Parathyroid adenoma (tissue), 2 donors: Measurements from ENCODE around the gene TUSC2.

Experiments used
- H2AFZ ChIP-seq: fragments of 300-600 bp; sonication (generic); one replicate; pipeline ENCODE4 v1.7.0; 2017; ENCODE audit warnings: antibody characterized with exemption, mild to moderate bottlenecking
- H3K27ac ChIP-seq: fragments of 300-600 bp; sonication (generic); one replicate; pipeline ENCODE4 v1.7.0; 2017
- H3K27me3 ChIP-seq: fragments of 300-600 bp; sonication (generic); one replicate; pipeline ENCODE4 v1.7.0; 2017; ENCODE audit warnings: low read length; ENCODE audit not compliant: control insufficient read depth, insufficient read depth
- H3K36me3 ChIP-seq: fragments of 300-600 bp; sonication (generic); one replicate; pipeline ENCODE4 v1.7.0; 2017; ENCODE audit warnings: low read length; ENCODE audit not compliant: control insufficient read depth, insufficient read depth
- H3K4me1 ChIP-seq: fragments of 300-600 bp; sonication (generic); one replicate; pipeline ENCODE4 v1.7.0; 2017; ENCODE audit warnings: control low read depth
- H3K4me2 ChIP-seq: fragments of 300-600 bp; sonication (generic); one replicate; pipeline ENCODE4 v1.7.0; 2017; ENCODE audit warnings: low read length
- H3K4me3 ChIP-seq: fragments of 300-600 bp; sonication (generic); one replicate; pipeline ENCODE4 v1.7.0; 2017; ENCODE audit warnings: low read depth, low read length
- H3K79me2 ChIP-seq: fragments of 300-600 bp; sonication (generic); one replicate; pipeline ENCODE4 v1.7.0; 2017; ENCODE audit warnings: control low read depth
- H3K9ac ChIP-seq: fragments of 300-600 bp; sonication (generic); one replicate; pipeline ENCODE4 v1.7.0; 2017; ENCODE audit warnings: mild to moderate bottlenecking
- H3K9me3 ChIP-seq: fragments of 300-600 bp; sonication (generic); one replicate; pipeline ENCODE4 v1.7.0; 2017; ENCODE audit warnings: low read length; ENCODE audit not compliant: control insufficient read depth
- TF ChIP-seq, protein P1 (sequence below): fragments of 300-600 bp; sonication (generic); IDR thresholded peaks from one replicate; pipeline ENCODE4 v1.7.0; 2017; ENCODE audit warnings: antibody characterized with exemption, mild to moderate bottlenecking
- donor health status: primary hyperparathyroidism.

Gene TUSC2

DNA sequence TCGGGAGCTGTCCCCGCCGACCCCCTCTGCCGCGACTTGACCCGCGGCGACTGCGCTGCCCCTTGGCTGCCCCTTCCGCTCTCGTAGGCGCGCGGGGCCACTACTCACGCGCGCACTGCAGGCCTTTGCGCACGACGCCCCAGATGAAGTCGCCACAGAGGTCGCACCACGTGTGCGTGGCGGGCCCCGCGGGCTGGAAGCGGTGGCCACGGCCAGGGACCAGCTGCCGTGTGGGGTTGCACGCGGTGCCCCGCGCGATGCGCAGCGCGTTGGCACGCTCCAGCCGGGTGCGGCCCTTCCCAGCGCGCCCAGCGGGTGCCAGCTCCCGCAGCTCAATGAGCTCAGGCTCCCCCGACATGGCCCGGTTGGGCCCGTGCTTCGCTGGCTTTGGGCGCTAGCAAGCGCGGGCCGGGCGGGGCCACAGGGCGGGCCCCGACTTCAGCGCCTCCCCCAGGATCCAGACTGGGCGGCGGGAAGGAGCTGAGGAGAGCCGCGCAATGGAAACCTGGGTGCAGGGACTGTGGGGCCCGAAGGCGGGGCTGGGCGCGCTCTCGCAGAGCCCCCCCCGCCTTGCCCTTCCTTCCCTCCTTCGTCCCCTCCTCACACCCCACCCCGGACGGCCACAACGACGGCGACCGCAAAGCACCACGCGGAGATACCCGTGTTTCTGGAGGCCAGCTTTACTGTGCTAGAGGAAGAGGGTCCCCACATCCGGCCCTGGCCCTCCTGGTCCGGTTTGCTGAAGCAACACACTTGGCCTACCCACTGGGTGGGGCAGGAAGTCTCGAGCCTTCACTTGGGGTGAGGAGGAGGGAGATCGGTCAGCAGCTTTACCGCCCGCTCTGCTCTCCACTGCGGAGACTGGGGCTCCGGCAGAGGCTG is 12.7 kb upstream of the TUSC2 start, which contains the start of gene RASSF1:
RASSF1 (minus strand) TSS at position 389 of the 882 bp plus-strand sequence; CDS start at position 358, 31 bp downstream.
- Histone ChIP-seq H3K4me1 (peaks cover 24% of the 10 kb centered on the region), H2AFZ (no peak within 1 kb of the TSS), H3K36me3 (no peaks in the 10 kb centered on the region), H3K4me2 (peak within 1 kb of the TSS; percentile 41), H3K79me2 (no peaks in the 10 kb centered on the region), H3K9me3 (no peaks in the 10 kb centered on the region), H3K27ac (no peak within 1 kb of the TSS), H3K4me3 (no peak within 1 kb of the TSS), H3K9ac (no peak within 1 kb of the TSS), H3K27me3 (no peaks in the 10 kb centered on the region)
- TF ChIP-seq, protein P1, sequence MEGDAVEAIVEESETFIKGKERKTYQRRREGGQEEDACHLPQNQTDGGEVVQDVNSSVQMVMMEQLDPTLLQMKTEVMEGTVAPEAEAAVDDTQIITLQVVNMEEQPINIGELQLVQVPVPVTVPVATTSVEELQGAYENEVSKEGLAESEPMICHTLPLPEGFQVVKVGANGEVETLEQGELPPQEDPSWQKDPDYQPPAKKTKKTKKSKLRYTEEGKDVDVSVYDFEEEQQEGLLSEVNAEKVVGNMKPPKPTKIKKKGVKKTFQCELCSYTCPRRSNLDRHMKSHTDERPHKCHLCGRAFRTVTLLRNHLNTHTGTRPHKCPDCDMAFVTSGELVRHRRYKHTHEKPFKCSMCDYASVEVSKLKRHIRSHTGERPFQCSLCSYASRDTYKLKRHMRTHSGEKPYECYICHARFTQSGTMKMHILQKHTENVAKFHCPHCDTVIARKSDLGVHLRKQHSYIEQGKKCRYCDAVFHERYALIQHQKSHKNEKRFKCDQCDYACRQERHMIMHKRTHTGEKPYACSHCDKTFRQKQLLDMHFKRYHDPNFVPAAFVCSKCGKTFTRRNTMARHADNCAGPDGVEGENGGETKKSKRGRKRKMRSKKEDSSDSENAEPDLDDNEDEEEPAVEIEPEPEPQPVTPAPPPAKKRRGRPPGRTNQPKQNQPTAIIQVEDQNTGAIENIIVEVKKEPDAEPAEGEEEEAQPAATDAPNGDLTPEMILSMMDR, result no peak

DNA sequence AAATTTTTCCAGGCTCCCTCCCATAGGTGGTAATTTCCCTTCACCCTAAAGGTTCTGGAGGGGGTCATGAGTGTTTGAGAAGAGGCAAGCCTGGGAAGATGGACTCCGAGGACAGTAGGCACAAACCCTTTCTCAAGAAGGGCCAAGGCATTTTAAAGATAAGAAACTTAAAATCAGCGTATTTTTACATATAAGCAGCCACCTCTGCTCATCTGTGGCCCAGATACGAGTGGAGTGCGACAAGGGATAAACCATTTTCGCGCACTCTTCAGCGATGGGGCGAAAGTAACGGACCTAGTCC is 12.1 kb upstream of the TUSC2 start:
- Histone ChIP-seq H3K27me3 (no peaks in the 10 kb centered on the region), H3K9me3 (no peaks in the 10 kb centered on the region), H3K4me1 (peaks cover 22% of the 10 kb centered on the region), H3K79me2 (no peaks in the 10 kb centered on the region), H2AFZ (no peak overlapping the region), H3K4me3 (no peak overlapping the region), H3K4me2 (peak overlapping the region; percentile 41), H3K9ac (no peak overlapping the region), H3K27ac (no peak overlapping the region), H3K36me3 (no peaks in the 10 kb centered on the region)
- TF ChIP-seq, protein P1, result no peak

DNA sequence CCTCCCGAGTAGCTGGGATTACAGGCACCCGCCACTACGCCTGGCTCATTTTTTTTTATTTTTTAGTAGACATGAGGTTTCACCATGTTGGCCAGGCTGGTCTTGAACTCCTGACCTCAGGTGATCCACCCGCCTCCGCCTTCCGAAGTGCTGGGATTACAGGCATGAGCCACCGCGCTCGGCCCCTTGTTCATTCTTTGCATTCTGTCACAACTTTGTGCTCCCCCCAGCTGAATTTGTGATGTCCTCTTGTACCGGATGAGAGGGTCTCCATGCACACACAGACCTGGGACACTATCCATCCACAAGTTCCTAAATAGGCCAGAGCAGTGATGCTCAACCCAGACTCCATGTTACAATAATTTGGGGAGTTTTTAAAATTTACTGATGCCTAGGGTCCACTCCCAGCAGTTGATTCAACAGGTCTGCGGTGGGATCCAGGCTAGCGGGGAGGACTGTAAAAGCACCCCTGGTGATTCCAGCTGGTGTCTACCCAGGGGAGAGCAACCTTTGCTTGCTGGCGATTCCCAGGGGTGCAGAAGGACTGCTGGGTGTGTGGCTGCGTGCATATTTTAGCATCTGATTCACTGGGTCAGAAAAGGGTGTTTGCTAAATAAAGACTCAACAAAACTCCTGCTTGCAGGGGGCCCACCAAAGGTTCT is 11.6 kb upstream of the TUSC2 start:
- Histone ChIP-seq H3K9me3 (no peaks in the 10 kb centered on the region), H2AFZ (no peak overlapping the region), H3K79me2 (no peaks in the 10 kb centered on the region), H3K4me1 (peaks cover 18% of the 10 kb centered on the region), H3K27ac (peak overlapping the region; percentile 30), H3K4me3 (no peak overlapping the region), H3K4me2 (peak overlapping the region; percentile 41), H3K9ac (no peak overlapping the region), H3K27me3 (no peaks in the 10 kb centered on the region), H3K36me3 (no peaks in the 10 kb centered on the region)
- TF ChIP-seq, protein P1, result no peak

DNA sequence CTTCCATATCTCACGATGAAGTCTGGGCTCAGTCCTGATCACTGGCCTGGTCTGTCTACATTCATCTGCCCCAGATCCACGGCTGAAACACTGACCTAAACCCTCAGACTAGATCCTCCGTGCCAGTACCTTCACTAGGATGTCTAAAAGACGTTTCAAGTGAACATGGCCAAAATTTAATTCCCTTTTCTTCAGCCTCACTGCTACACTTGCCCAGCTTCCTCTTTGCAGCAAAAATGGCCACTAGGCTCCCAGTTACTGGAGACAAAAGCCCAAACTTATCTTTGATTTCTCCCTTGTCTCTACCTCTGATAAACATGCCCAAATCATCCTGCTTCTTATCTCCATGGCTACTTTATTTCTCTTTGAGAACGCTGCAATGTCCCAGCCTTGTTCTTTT is 10.9 kb upstream of the TUSC2 start:
- no peak overlapping the region for H3K4me3 ChIP-seq
- TF ChIP-seq, protein P1, result no peak

More for the DNA sequence above, 10.9 kb upstream of the TUSC2 start:
- H3K9me3 ChIP-seq, result no peaks in the 10 kb centered on the region
- H3K27me3 ChIP-seq, result no peaks in the 10 kb centered on the region
- no peak overlapping the region for H3K9ac ChIP-seq
- peaks cover 18% of the 10 kb centered on the region for H3K4me1 ChIP-seq
- H2AFZ ChIP-seq, result no peak overlapping the region
- H3K36me3 ChIP-seq, result no peaks in the 10 kb centered on the region
- no peak overlapping the region for H3K4me2 ChIP-seq
- H3K79me2 ChIP-seq, result no peaks in the 10 kb centered on the region
- peak overlapping the region; percentile 30 for H3K27ac ChIP-seq
